Measurements from ENCODE around the gene LRP1. TPM values are rescaled to one million over a fixed set of nuclear protein-coding genes. Genes with fewer than 3 reads are reported as not detected.

The LRP1 gene
- total and polyA plus RNA-seq, 8 donors: 108 to 325 (median 138) TPM

DNA sequence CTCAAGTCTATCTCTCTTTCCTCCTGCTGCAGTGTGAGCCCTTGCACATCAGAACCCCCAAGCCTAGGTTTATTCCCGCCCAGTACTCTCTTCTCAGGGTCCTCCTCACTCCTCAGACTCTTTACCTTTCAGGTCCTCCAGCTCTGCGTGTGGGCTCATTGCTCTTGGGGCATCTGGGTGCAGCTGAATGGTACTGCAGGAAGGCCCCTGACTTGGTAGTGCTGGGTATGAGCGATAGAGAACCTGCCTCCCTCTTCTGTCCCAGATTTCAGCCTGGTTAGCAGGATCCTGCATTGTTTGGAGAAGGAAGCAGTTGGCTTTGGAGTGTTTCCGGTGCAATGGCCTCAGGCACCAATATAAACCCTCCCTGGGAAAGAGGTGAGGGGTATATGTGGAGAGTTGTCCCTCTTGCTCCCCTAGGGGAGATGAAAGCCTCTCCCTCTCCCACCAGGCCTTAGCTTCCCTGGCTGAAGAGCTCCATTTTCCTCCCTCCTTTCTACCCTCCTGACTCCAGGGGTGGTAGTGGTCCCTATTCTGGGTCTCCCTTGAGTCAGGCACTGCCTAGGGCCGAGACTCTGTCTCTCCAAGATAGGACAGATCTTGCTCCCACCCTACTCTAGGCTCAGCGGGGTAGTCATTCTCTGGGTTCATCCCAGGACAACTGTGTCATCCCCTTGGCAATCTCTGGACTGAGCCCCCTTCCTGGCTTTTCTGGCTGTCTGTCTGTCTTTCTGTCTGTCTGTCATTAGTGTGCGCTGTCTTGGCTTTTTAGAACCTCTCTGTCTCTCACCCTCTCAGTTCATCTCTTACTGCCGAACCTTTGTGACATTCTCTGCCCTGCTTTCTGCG, 3.8 kb downstream of the LRP1 start:
- no peaks in the 10 kb centered on the region for H3K36me3 ChIP-seq
- no peak for ATAC-seq
- intact Hi-C loops (cut with DNase I): no loop called here
- peak overlapping the region; percentile 37 to 86 for H3K27ac ChIP-seq
- DNase-seq: no peak
- TF ChIP-seq CTCF (IDR thresholded peaks at IDR 0.05): no peak
- peaks cover 0 to 40% of the 10 kb centered on the region in 2 donors for H3K27me3 ChIP-seq
- peaks cover 19 to 78% of the 10 kb centered on the region in 2 donors for H3K4me1 ChIP-seq
- no peaks in the 10 kb centered on the region for H3K9me3 ChIP-seq
- H3K4me3 ChIP-seq: peak overlapping the region in 1 of 2 donors; percentile 74

- DNase-seq (no peak), ATAC-seq (no peak)
- intact Hi-C loops (cut with DNase I): no loop called here
- H3K9me3 ChIP-seq: no peaks in the 10 kb centered on the region
- H3K27ac ChIP-seq: peak overlapping the region; percentile 37 to 86
- TF ChIP-seq CTCF (IDR thresholded peaks at IDR 0.05): no peak
- H3K36me3 ChIP-seq: no peaks in the 10 kb centered on the region
- H3K4me3 ChIP-seq: peak overlapping the region in 1 of 2 donors; percentile 74
- peaks cover 0 to 30% of the 10 kb centered on the region in 2 donors for H3K27me3 ChIP-seq
- peaks cover 19 to 78% of the 10 kb centered on the region in 2 donors for H3K4me1 ChIP-seq
Measured at GRCh38 chr12:57133013-57133569, 4.8 kb downstream of the LRP1 start.

DNA sequence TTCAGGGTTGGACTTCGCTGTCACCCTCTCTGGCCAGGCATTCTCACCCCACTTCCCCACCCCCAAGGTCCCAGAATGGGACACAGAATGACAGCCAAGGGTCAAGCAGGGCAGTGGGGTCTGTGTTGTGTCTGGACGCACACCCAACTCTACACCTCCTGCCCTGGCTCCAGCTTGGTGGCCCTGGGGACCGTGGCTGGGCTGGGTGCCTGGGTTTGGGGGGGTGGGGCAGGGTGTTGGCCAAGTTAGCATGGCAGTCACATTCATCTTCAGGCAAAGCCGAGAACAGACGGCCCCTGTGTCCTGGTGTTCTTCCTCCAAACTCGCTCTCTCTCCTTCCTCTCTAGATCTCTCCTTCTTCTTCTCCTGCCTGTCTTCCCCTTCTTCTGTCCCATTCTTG, 5.6 kb downstream of the LRP1 start:
- ATAC-seq (no peak), DNase-seq (no peak)
- no peak for TF ChIP-seq CTCF (IDR thresholded peaks at IDR 0.05)
- Histone ChIP-seq H3K9me3 (no peaks in the 10 kb centered on the region), H3K27me3 (peaks cover 0 to 22% of the 10 kb centered on the region in 2 donors), H3K4me3 (no peak overlapping the region), H3K4me1 (peaks cover 19 to 85% of the 10 kb centered on the region in 2 donors), H3K36me3 (peaks cover 0 to under 1% of the 10 kb centered on the region in 2 donors), H3K27ac (peak overlapping the region in 1 of 2 donors; percentile 59)
- intact Hi-C loops (cut with DNase I): no loop called here

DNA sequence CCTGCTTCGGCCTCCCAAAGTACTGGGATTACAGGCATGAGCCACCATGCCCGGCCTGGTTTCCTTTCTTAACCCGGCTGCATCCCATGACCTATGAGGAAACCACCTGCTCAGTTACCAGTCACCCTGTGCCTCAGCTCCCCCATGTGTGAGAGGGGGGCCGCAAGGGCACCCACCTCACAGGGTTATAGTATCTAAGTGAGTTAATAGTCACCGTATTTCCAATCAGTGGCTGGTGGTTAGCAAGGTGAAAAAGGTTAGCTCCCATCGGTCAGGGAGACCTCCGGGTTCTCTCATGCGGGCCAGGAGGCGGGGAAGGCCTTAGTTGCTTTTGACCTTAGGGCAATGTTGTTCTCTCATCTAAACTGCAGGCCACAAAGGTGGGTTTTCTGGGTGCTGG, 6.7 kb downstream of the LRP1 start:
- Histone ChIP-seq H3K27me3 (peaks cover 0 to 12% of the 10 kb centered on the region in 2 donors), H3K36me3 (peaks cover 0 to 11% of the 10 kb centered on the region in 2 donors), H3K4me1 (peaks cover 24 to 92% of the 10 kb centered on the region in 2 donors), H3K27ac (peak overlapping the region in 1 of 2 donors; percentile 59), H3K4me3 (no peak overlapping the region), H3K9me3 (no peaks in the 10 kb centered on the region)
- DNase-seq (no peak), ATAC-seq (no peak)
- intact Hi-C loops (cut with DNase I): no loop called here
- TF ChIP-seq CTCF (IDR thresholded peaks at IDR 0.05): no peak

Measured in left lung (tissue), 10 donors.